Body of pancreas (tissue), 4 donors: ENCODE results near the gene TSPAN18.

ENCODE experiments used
- CTCF ChIP-seq, 7 experiments: fragments of 450-650 bp in 4 of 7; fragments of 200-600 bp in 3 of 7; sonication (generic) in 3 of 7; IDR thresholded peaks; one replicate each; pipeline ENCODE4 v1.5.1; 2016 to 2019; ENCODE audit warnings: antibody characterized with exemption in 7 of 7
- POLR2A ChIP-seq, 3 donors: fragments of 450-650 bp; IDR thresholded peaks; one replicate each; pipeline ENCODE4 v1.6.1; 2016; ENCODE audit warnings: antibody characterized with exemption in 3 of 3, mild to moderate bottlenecking in 2 of 3

- TF ChIP-seq CTCF (IDR thresholded peaks at IDR 0.05) = no peak
- no peak for TF ChIP-seq POLR2A (IDR thresholded peaks at IDR 0.05)
These were observed 235.7 kb downstream of the TSPAN18 start for GRCh38 chr11:44962464-44962863.
